Measurements from ENCODE around the gene CACFD1. TPM values are rescaled to one million over a fixed set of nuclear protein-coding genes. Genes with fewer than 3 reads are reported as not detected.

Gene CACFD1
- total and polyA plus RNA-seq, 2 of the 4 experiments (the other 2 are of a cell fraction), result 2.0 to 6.6 TPM

DNA sequence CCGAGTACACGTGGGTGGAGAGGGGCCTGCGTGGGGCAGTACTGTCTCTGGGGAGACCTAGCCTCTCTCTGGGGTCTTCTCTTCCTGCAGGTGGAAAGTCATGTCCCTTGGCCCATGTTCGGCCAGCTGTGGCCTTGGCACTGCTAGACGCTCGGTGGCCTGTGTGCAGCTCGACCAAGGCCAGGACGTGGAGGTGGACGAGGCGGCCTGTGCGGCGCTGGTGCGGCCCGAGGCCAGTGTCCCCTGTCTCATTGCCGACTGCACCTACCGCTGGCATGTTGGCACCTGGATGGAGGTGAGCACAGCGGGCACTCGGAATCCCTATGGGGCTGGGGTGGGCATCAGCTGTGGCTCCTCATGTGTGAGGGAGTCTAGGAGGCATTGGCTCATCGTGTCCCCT is 5.5 kb upstream of the CACFD1 start:
- ATAC-seq (ENCODE audit: low read depth), result no peak
- intact Hi-C loops (cut with micrococcal nuclease), result no loop called here
- Histone ChIP-seq H3K9me1 (ENCODE audit: insufficient read depth, low read length) (no peaks in the 10 kb centered on the region), H2BK120ac (ENCODE audit: low read depth, low read length) (no peak overlapping the region), H3K56ac (ENCODE audit: extremely low read depth, insufficient read depth, low read length) (no peak overlapping the region), H2BK15ac (ENCODE audit: low read depth, low read length) (no peak overlapping the region), H3K18ac (ENCODE audit: low read depth, low read length) (no peak overlapping the region), H4K5ac (ENCODE audit: low read depth, low read length) (no peak overlapping the region), H3K4me1 (ENCODE audit: control insufficient read depth, insufficient read depth, low read length) (no peaks in the 10 kb centered on the region), H3K36me3 (ENCODE audit: control insufficient read depth, insufficient read depth, low read length) (no peaks in the 10 kb centered on the region), H2BK20ac (ENCODE audit: low read depth, low read length) (no peak overlapping the region), H3K27ac (ENCODE audit: insufficient read depth, low read length) (no peak overlapping the region), H3K14ac (replicated peaks; ENCODE audit: low read depth, low read length) (no peak overlapping the region), H3K4ac (ENCODE audit: low read depth, low read length) (no peak overlapping the region), H3K23ac (ENCODE audit: low read depth, low read length) (no peak overlapping the region), H3K4me2 (ENCODE audit: low read depth, low read length) (no peak overlapping the region), H2AFZ (replicated peaks; ENCODE audit: low read length, poor library complexity) (peak overlapping the region; percentile 39), H4K8ac (ENCODE audit: low read depth in 2 of 2, low read length in 2 of 2) (no peak overlapping the region), H4K91ac (ENCODE audit: insufficient read depth, low read depth, low read length) (no peak overlapping the region), H2BK5ac (ENCODE audit: low read depth, low read length, poor library complexity, severe bottlenecking) (no peak overlapping the region), H4K20me1 (ENCODE audit: insufficient read depth, low read length) (no peaks in the 10 kb centered on the region), H3K9me3 (ENCODE audit: control insufficient read depth, insufficient read depth, low read length) (no peaks in the 10 kb centered on the region), H2AK5ac (ENCODE audit: low read depth, low read length) (no peak overlapping the region), H3K79me1 (ENCODE audit: low read depth in 1 of 2, low read length in 2 of 2) (no peaks in the 10 kb centered on the region), H3K4me3 (ENCODE audit: insufficient read depth, low read depth, low read length) (no peak overlapping the region), H2AK9ac (replicated peaks; ENCODE audit: low read depth, low read length, poor library complexity) (no peak overlapping the region), H3K27me3 (ENCODE audit: control insufficient read depth, insufficient read depth, low read length) (no peaks in the 10 kb centered on the region), H3K9ac (ENCODE audit: low read depth, low read length) (no peak overlapping the region)
- no TSS peak for BruUV-seq (replicated peaks)
- no peak for DNase-seq
- in situ Hi-C loops (cut with MboI; ENCODE audit: low sequenced_read_pairs), result no loop called here
- TF ChIP-seq, protein P1, sequence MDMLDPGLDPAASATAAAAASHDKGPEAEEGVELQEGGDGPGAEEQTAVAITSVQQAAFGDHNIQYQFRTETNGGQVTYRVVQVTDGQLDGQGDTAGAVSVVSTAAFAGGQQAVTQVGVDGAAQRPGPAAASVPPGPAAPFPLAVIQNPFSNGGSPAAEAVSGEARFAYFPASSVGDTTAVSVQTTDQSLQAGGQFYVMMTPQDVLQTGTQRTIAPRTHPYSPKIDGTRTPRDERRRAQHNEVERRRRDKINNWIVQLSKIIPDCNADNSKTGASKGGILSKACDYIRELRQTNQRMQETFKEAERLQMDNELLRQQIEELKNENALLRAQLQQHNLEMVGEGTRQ (IDR thresholded peaks at IDR 0.05; ENCODE audit: low read depth, low read length), result no peak
- TF ChIP-seq RFX5 (IDR thresholded peaks at IDR 0.05; ENCODE audit: low read depth, low read length) (no peak), BHLHE40 (IDR thresholded peaks at IDR 0.05; ENCODE audit: low read depth, low read length) (no peak), MXI1 (IDR thresholded peaks at IDR 0.05; ENCODE audit: borderline replicate concordance, low read depth, low read length) (no peak), RCOR1 (IDR thresholded peaks at IDR 0.05; ENCODE audit: insufficient replicate concordance, low read length) (no peak)
- TF ChIP-seq, protein P2, sequence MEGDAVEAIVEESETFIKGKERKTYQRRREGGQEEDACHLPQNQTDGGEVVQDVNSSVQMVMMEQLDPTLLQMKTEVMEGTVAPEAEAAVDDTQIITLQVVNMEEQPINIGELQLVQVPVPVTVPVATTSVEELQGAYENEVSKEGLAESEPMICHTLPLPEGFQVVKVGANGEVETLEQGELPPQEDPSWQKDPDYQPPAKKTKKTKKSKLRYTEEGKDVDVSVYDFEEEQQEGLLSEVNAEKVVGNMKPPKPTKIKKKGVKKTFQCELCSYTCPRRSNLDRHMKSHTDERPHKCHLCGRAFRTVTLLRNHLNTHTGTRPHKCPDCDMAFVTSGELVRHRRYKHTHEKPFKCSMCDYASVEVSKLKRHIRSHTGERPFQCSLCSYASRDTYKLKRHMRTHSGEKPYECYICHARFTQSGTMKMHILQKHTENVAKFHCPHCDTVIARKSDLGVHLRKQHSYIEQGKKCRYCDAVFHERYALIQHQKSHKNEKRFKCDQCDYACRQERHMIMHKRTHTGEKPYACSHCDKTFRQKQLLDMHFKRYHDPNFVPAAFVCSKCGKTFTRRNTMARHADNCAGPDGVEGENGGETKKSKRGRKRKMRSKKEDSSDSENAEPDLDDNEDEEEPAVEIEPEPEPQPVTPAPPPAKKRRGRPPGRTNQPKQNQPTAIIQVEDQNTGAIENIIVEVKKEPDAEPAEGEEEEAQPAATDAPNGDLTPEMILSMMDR (conservative IDR thresholded peaks at IDR 0.05; ENCODE audit: low read depth, low read length), result no peak
- WGBS, 2 experiments (ENCODE audit: extremely low coverage in 2 of 2, insufficient read length in 1 of 2), result 85% methylated on average over 8 of the region's 19 CpGs; no CpG with 5 or more reads in 1 of the 2 experiments
- CTCF ChIA-PET, result no interaction called here
- POLR2A ChIA-PET (ENCODE audit: unreplicated experiment), result no interaction called here
- dilution Hi-C loops (cut with HindIII; ENCODE audit: low sequenced_read_pairs, unreplicated experiment), result no loop called here

Data from IMR-90 (cell line).